ENCODE measurements around the gene ETS1.

ETS1 gene

GRCh38 chr11:128576555-128576954 is 10.8 kb downstream of the ETS1 start:
- FAIRE-seq: no peak
- TF ChIP-seq POLR2A (IDR thresholded peaks at IDR 0.05; ENCODE audit: low read depth, low read length): no peak
- DNase-seq (ENCODE audit: insufficient read length, low spot score): no peak

DNA sequence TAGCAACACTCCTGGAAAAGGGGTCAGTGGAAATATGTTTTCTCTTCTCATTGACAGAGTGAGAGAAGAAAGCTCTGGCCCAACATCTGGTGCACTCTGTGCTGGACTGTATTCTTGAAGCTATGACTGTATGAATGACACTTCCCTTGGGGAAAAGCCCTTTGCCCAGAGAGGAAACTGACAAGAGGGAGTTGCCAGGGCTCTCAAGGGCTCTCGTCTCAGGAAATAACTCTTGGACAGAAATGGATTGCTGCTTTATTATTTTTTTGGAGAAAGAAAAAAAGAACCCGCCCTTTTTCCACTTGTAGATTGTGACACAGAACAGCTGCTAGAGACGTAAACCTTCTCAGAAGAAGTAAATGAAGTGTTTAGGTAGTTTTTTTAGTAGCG is 11.4 kb downstream of the ETS1 start:
- FAIRE-seq (no peak), DNase-seq (ENCODE audit: insufficient read length, low spot score) (no peak)
- TF ChIP-seq POLR2A (IDR thresholded peaks at IDR 0.05; ENCODE audit: low read depth, low read length): no peak

DNA sequence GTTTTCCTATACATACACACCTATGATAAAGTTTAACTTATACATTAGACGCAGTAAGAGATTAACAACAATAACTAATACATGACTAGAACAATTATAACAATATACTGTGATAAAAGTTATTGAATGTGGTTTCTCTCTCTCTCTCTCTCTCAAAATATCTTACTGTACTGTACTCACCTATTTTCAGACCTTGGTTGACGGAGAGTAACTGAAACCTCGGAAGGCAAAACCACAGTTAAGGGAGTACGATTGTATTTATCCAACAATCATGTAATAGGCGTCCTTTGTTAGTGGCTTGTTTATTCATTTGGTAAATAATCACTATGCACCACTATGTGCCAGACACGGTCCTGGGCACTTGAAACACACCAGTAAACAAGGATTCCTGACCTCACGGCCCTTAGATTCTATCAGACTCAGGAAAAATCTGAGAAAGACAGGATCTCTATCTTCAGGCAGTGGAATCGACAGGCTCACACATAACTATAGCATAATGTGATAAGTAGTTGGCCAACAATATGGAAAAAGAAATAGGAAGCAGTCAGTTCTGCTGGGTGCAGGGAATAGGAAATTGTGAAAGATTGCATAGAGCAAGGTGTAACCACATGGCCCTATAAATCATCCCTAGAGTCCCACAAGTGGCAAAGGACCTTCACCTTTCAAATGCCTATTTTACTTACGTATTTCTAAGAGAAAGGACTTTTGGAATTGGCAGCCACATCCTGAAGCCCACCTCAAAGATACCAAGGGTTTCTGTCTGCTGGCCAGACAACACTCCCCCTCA is 12.0 kb downstream of the ETS1 start:
- DNase-seq (ENCODE audit: insufficient read length, low spot score) (no peak), FAIRE-seq (no peak)
- no peak for TF ChIP-seq POLR2A (IDR thresholded peaks at IDR 0.05; ENCODE audit: low read depth, low read length)

GRCh38 chr11:128574576-128575011 is 12.8 kb downstream of the ETS1 start:
- no peak for FAIRE-seq
- no peak for DNase-seq (ENCODE audit: insufficient read length, low spot score)
- no peak for TF ChIP-seq POLR2A (IDR thresholded peaks at IDR 0.05; ENCODE audit: low read depth, low read length)

DNA sequence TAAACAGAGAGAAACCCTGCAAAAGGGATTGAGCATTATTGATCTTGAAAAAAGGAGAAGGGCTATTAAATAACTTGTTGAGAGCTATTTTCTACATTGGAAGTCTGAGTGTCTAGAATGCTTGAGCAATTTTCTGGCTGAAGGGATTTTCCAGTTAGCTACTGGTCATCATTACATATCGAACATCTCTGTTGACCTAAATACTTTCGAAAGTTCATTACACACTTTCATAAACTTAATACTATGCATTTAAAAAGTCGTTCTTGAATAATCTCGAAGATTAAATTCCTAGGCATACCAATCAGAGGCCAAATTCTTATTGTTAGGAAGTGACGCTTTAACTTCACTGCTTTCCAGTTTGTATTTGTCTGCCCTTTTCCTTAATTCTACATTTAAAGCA is 13.7 kb downstream of the ETS1 start:
- TF ChIP-seq POLR2A (IDR thresholded peaks at IDR 0.05; ENCODE audit: low read depth, low read length): no peak
- DNase-seq (ENCODE audit: insufficient read length, low spot score) (no peak), FAIRE-seq (no peak)

GRCh38 chr11:128572965-128573364 is 14.4 kb downstream of the ETS1 start:
- no peak for FAIRE-seq
- TF ChIP-seq POLR2A (IDR thresholded peaks at IDR 0.05; ENCODE audit: low read depth, low read length): no peak
- no peak for DNase-seq (ENCODE audit: insufficient read length, low spot score)

- TF ChIP-seq POLR2A (IDR thresholded peaks at IDR 0.05; ENCODE audit: low read depth, low read length): no peak
- FAIRE-seq (no peak), DNase-seq (ENCODE audit: insufficient read length, low spot score) (no peak)
Measured at GRCh38 chr11:128570632-128571031, 16.7 kb downstream of the ETS1 start.

GRCh38 chr11:128569291-128569690 is 18.1 kb downstream of the ETS1 start:
- DNase-seq (ENCODE audit: insufficient read length, low spot score): no peak
- no peak for FAIRE-seq
- TF ChIP-seq POLR2A (IDR thresholded peaks at IDR 0.05; ENCODE audit: low read depth, low read length): no peak

DNA sequence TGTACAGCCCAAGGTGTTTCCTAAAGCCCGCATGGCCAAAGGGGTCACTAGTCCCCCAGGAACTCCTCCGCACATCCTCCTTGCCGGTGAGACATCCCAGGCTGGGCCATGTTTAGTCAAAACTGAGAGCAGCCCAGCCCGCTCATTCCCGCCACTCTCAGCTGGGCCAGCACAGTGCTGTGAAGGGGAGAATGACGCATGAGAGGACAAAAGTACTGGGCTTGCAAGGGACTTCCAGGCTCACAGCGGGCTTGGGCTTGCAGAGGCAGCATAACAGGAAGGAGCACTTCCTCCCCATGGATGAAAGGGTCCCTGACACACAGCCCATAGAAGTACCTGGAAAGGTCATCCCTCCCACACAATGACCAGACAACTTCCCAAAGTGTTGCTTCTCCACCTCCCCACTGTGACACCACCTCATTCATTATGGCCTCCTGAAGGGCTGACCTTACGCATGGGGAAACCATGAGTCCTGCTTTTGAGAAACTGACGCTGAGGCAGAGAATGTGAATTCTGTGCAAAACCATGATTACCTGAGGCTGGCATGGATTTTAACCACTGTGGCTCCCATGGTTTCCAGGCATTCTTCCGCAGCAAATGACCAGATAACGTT is 19.1 kb downstream of the ETS1 start:
- FAIRE-seq: no peak
- TF ChIP-seq POLR2A (IDR thresholded peaks at IDR 0.05; ENCODE audit: low read depth, low read length): no peak

GRCh38 chr11:128567130-128567529 is 20.2 kb downstream of the ETS1 start:
- TF ChIP-seq POLR2A (IDR thresholded peaks at IDR 0.05; ENCODE audit: low read depth, low read length): no peak
- no peak for FAIRE-seq
- no peak for DNase-seq (ENCODE audit: insufficient read length, low spot score)

More for the DNA sequence above, 19.1 kb downstream of the ETS1 start:
- DNase-seq (ENCODE audit: insufficient read length, low spot score): no peak

DNA sequence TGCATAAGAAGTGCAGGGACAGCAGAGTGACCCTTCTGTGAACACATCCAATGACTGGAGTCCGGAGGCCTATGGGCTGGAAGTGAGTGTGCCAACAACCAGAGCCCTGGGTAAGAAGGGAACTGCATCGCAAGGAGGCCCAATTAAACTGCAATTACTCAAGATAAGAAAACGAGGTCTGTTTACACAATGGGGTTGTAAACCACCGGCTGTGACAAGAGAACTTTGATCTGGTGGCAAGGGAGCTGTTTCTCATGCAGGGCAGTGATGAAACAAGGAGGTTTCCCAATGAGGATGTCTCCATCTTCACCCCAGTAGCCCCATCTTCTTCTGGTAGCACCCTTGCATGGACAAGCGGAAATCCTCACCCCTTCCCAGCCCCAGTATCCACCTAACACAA is 21.5 kb downstream of the ETS1 start:
- FAIRE-seq (no peak), DNase-seq (ENCODE audit: insufficient read length, low spot score) (no peak)
- TF ChIP-seq POLR2A (IDR thresholded peaks at IDR 0.05; ENCODE audit: low read depth, low read length): no peak

DNA sequence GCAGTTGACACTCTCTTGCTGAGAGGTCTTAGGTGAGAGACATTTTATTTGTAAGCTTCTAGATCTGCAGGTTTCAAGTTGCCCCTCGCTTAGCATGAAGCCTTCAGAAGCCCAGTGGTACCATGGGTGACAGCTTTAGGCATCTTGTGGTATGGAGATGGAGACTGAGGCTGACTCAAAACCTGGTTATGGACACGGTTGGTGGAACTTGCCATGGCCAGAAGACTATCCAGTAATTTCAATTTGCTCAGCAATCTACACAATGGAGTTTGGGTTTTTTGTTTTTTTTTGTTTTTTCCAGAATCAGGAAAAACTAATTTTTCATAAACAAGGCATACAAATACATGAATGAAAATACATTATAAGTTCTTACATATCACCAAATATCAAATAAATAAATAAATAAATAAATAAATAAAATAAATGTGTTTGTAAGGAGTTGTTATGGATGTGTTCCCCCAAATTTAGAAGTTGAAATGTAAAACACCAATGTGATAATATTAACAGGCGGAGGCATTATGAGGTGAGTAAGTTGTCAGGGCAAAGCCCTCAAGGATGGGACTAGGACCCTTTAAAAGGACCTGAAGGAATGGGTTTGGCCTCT is 22.6 kb downstream of the ETS1 start:
- TF ChIP-seq POLR2A (IDR thresholded peaks at IDR 0.05; ENCODE audit: low read depth, low read length): no peak
- no peak for DNase-seq (ENCODE audit: insufficient read length, low spot score)
- FAIRE-seq: no peak

- no peak for TF ChIP-seq POLR2A (IDR thresholded peaks at IDR 0.05; ENCODE audit: low read depth, low read length)
- FAIRE-seq (no peak), DNase-seq (ENCODE audit: insufficient read length, low spot score) (no peak)
Measured at GRCh38 chr11:128563942-128564641, 23.3 kb downstream of the ETS1 start.

DNA sequence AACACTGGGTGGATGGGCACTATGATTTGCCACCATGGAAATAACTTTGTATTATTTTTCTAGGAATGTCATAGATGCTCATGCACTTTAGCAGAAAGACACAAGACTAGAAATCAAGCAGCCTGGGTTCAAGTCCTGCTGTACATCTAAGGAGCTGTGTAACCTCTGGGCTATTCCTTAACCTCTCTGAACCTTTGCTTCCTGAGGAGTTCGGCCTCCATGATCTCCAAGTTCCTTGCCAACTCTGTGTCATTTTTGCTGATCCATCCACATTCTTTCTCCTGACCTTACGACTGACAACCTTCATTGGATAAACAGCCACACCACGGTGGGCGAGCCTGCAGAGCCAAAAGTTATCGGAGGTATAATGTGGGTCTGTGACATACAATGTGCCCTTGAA is 24.1 kb downstream of the ETS1 start:
- FAIRE-seq (no peak), DNase-seq (ENCODE audit: insufficient read length, low spot score) (no peak)
- TF ChIP-seq POLR2A (IDR thresholded peaks at IDR 0.05; ENCODE audit: low read depth, low read length): no peak

All from H54 (cell line).